ENCODE results near the gene GPR25. TPM values are rescaled to one million over a fixed set of nuclear protein-coding genes. Genes with fewer than 3 reads are reported as not detected.

The GPR25 gene
- total and polyA plus RNA-seq, 2 of the 4 experiments (the other 2 are of a cell fraction) = not detected

GRCh38 chr1:200872446-200873115 is at the start of gene GPR25 (continued):
- no peak for TF ChIP-seq FOS (IDR thresholded peaks at IDR 0.05; ENCODE audit: low read depth, low read length)

- Histone ChIP-seq H3K4me2 (ENCODE audit: low read depth, low read length) (no peak overlapping the region), H3K14ac (replicated peaks; ENCODE audit: low read depth, low read length) (no peak overlapping the region), H3K23ac (ENCODE audit: low read depth, low read length) (no peak overlapping the region), H4K8ac (ENCODE audit: low read depth in 2 of 2, low read length in 2 of 2) (no peak overlapping the region), H2AFZ (replicated peaks; ENCODE audit: low read length, poor library complexity) (no peak overlapping the region), H2BK120ac (ENCODE audit: low read depth, low read length) (no peak overlapping the region), H3K27ac (ENCODE audit: insufficient read depth, low read length) (no peak overlapping the region), H3K9ac (ENCODE audit: low read depth, low read length) (no peak overlapping the region), H2BK5ac (ENCODE audit: low read depth, low read length, poor library complexity, severe bottlenecking) (no peak overlapping the region), H3K18ac (ENCODE audit: low read depth, low read length) (no peak overlapping the region), H3K4ac (ENCODE audit: low read depth, low read length) (no peak overlapping the region), H3K27me3 (ENCODE audit: control insufficient read depth, insufficient read depth, low read length) (no peaks in the 10 kb centered on the region), H2BK20ac (ENCODE audit: low read depth, low read length) (no peak overlapping the region), H4K5ac (ENCODE audit: low read depth, low read length) (no peak overlapping the region), H3K9me3 (ENCODE audit: control insufficient read depth, insufficient read depth, low read length) (no peaks in the 10 kb centered on the region), H3K9me1 (ENCODE audit: insufficient read depth, low read length) (no peaks in the 10 kb centered on the region), H4K20me1 (ENCODE audit: insufficient read depth, low read length) (peaks cover 3% of the 10 kb centered on the region; the same call in 1 of the 2 replicates), H2BK15ac (ENCODE audit: low read depth, low read length) (no peak overlapping the region), H2AK5ac (ENCODE audit: low read depth, low read length) (no peak overlapping the region), H2AK9ac (replicated peaks; ENCODE audit: low read depth, low read length, poor library complexity) (no peak overlapping the region), H3K4me1 (ENCODE audit: control insufficient read depth, insufficient read depth, low read length) (0 out of 2 replicates have a peak, but pooled peaks cover 2% of the 10 kb centered on the region), H3K36me3 (ENCODE audit: control insufficient read depth, insufficient read depth, low read length) (peaks cover 6% of the 10 kb centered on the region), H3K56ac (ENCODE audit: extremely low read depth, insufficient read depth, low read length) (no peak overlapping the region), H4K91ac (ENCODE audit: insufficient read depth, low read depth, low read length) (no peak overlapping the region), H3K79me1 (ENCODE audit: low read depth in 1 of 2, low read length in 2 of 2) (peaks cover 29 to 39% of the 10 kb centered on the region in 2 experiments), H3K4me3 (ENCODE audit: insufficient read depth, low read depth, low read length) (no peak overlapping the region)
- no peak for ATAC-seq (ENCODE audit: low read depth)
- in situ Hi-C loops (cut with MboI; ENCODE audit: low sequenced_read_pairs) (no loop called here), dilution Hi-C loops (cut with HindIII; ENCODE audit: low sequenced_read_pairs, unreplicated experiment) (no loop called here), intact Hi-C loops (cut with micrococcal nuclease) (no loop called here)
- WGBS, 2 experiments (ENCODE audit: extremely low coverage in 2 of 2, insufficient read length in 1 of 2) = no CpG with 5 or more reads among the region's 2 CpGs
- POLR2A ChIA-PET (ENCODE audit: unreplicated experiment) = no interaction called here
- no peak for TF ChIP-seq CEBPB (IDR thresholded peaks at IDR 0.05; ENCODE audit: low read depth, low read length)
- no peak for TF ChIP-seq RFX5 (IDR thresholded peaks at IDR 0.05; ENCODE audit: low read depth, low read length)
- TF ChIP-seq POLR2A (IDR thresholded peaks at IDR 0.05; ENCODE audit: low read depth, low read length) = no peak
- no peak for TF ChIP-seq MAFK (IDR thresholded peaks at IDR 0.05; ENCODE audit: low read depth, low read length)
- TF ChIP-seq NFE2L2 (IDR thresholded peaks at IDR 0.05; ENCODE audit: low read depth, low read length) = no peak
- TF ChIP-seq MXI1 (IDR thresholded peaks at IDR 0.05; ENCODE audit: borderline replicate concordance, low read depth, low read length) = no peak
- TF ChIP-seq MAZ (IDR thresholded peaks at IDR 0.05; ENCODE audit: borderline replicate concordance, low read depth, low read length) = no peak
- no peak for TF ChIP-seq RAD21 (IDR thresholded peaks at IDR 0.05; ENCODE audit: low read length)
- no peak for TF ChIP-seq RCOR1 (IDR thresholded peaks at IDR 0.05; ENCODE audit: insufficient replicate concordance, low read length)
- no peak for TF ChIP-seq SMC3 (IDR thresholded peaks at IDR 0.05; ENCODE audit: low read depth, low read length)
- no peak for TF ChIP-seq FOS (IDR thresholded peaks at IDR 0.05; ENCODE audit: low read depth, low read length)
- TF ChIP-seq CHD1 (IDR thresholded peaks at IDR 0.05; ENCODE audit: low read depth, low read length) = no peak
- no peak for TF ChIP-seq CTCF (conservative IDR thresholded peaks at IDR 0.05; ENCODE audit: low read depth, low read length)
- TF ChIP-seq USF2 (IDR thresholded peaks at IDR 0.05; ENCODE audit: low read depth, low read length) = no peak
- TF ChIP-seq BHLHE40 (IDR thresholded peaks at IDR 0.05; ENCODE audit: low read depth, low read length) = no peak
- no peak for DNase-seq
- CTCF ChIA-PET = no interaction called here
- no TSS peak for BruUV-seq (replicated peaks)
Observed at GRCh38 chr1:200831091-200831490, 41.7 kb upstream of the GPR25 start.

Data from IMR-90 (cell line).